ENCODE results near the gene TMEM222.

TMEM222 gene

GRCh38 chr1:27327964-27328363, 6.0 kb downstream of the TMEM222 start:
- ATAC-seq = no peak
- H3K27ac Mint-ChIP-seq = peak overlapping the region; percentile 23
- no peak overlapping the region for H3K4me3 Mint-ChIP-seq
- no peaks in the 10 kb centered on the region for H3K9me3 Mint-ChIP-seq
- H3K36me3 Mint-ChIP-seq = peaks cover 24% of the 10 kb centered on the region
- no peaks in the 10 kb centered on the region for H3K27me3 Mint-ChIP-seq
- H3K4me1 Mint-ChIP-seq = peaks cover 66% of the 10 kb centered on the region

- H3K4me1 Mint-ChIP-seq = peaks cover 44% of the 10 kb centered on the region
- peaks cover 36% of the 10 kb centered on the region for H3K36me3 Mint-ChIP-seq
- H3K27ac Mint-ChIP-seq = no peak overlapping the region
- no peak overlapping the region for H3K4me3 Mint-ChIP-seq
- H3K9me3 Mint-ChIP-seq = no peaks in the 10 kb centered on the region
- H3K27me3 Mint-ChIP-seq = no peaks in the 10 kb centered on the region
- ATAC-seq = no peak
Measured at GRCh38 chr1:27330786-27331185, 8.8 kb downstream of the TMEM222 start.

- peaks cover 41% of the 10 kb centered on the region for H3K36me3 Mint-ChIP-seq
Measured at GRCh38 chr1:27331426-27331825, 9.5 kb downstream of the TMEM222 start.

GRCh38 chr1:27331922-27332321, 10.0 kb downstream of the TMEM222 start:
- no peaks in the 10 kb centered on the region for H3K27me3 Mint-ChIP-seq
- H3K27ac Mint-ChIP-seq = peak overlapping the region; percentile 50
- H3K4me1 Mint-ChIP-seq = peaks cover 38% of the 10 kb centered on the region
- peaks cover 46% of the 10 kb centered on the region for H3K36me3 Mint-ChIP-seq
- H3K9me3 Mint-ChIP-seq = no peaks in the 10 kb centered on the region
- H3K4me3 Mint-ChIP-seq = no peak overlapping the region
- ATAC-seq = no peak

More at GRCh38 chr1:27331426-27331825, 9.5 kb downstream of the TMEM222 start:
- H3K27ac Mint-ChIP-seq = no peak overlapping the region
- peaks cover 38% of the 10 kb centered on the region for H3K4me1 Mint-ChIP-seq
- H3K4me3 Mint-ChIP-seq = no peak overlapping the region
- no peaks in the 10 kb centered on the region for H3K27me3 Mint-ChIP-seq
- no peaks in the 10 kb centered on the region for H3K9me3 Mint-ChIP-seq
- no peak for ATAC-seq

- H3K36me3 Mint-ChIP-seq = peaks cover 50% of the 10 kb centered on the region
- peak; percentile 72 for ATAC-seq
- H3K4me3 Mint-ChIP-seq = no peak overlapping the region
- no peaks in the 10 kb centered on the region for H3K9me3 Mint-ChIP-seq
- H3K4me1 Mint-ChIP-seq = peaks cover 38% of the 10 kb centered on the region
- H3K27ac Mint-ChIP-seq = peak overlapping the region; percentile 50
- no peaks in the 10 kb centered on the region for H3K27me3 Mint-ChIP-seq
Measured at GRCh38 chr1:27332536-27333281, 10.7 kb downstream of the TMEM222 start.

- H3K27me3 Mint-ChIP-seq = no peaks in the 10 kb centered on the region
- H3K36me3 Mint-ChIP-seq = peaks cover 55% of the 10 kb centered on the region
- ATAC-seq = no peak
- no peak overlapping the region for H3K4me3 Mint-ChIP-seq
- peak overlapping the region; percentile 50 for H3K27ac Mint-ChIP-seq
- peaks cover 29% of the 10 kb centered on the region for H3K4me1 Mint-ChIP-seq
- no peaks in the 10 kb centered on the region for H3K9me3 Mint-ChIP-seq
Measured at GRCh38 chr1:27333717-27334279, 11.8 kb downstream of the TMEM222 start.

GRCh38 chr1:27335506-27336422, 13.8 kb downstream of the TMEM222 start:
- Mint-ChIP-seq H3K36me3 (peaks cover 54% of the 10 kb centered on the region), H3K4me1 (peaks cover 38% of the 10 kb centered on the region), H3K27me3 (no peaks in the 10 kb centered on the region), H3K4me3 (no peak overlapping the region), H3K9me3 (no peaks in the 10 kb centered on the region), H3K27ac (no peak overlapping the region)
- ATAC-seq = no peak

GRCh38 chr1:27336756-27337155, 14.8 kb downstream of the TMEM222 start:
- H3K27ac Mint-ChIP-seq = no peak overlapping the region
- H3K36me3 Mint-ChIP-seq = peaks cover 51% of the 10 kb centered on the region
- no peaks in the 10 kb centered on the region for H3K27me3 Mint-ChIP-seq
- H3K9me3 Mint-ChIP-seq = no peaks in the 10 kb centered on the region
- ATAC-seq = no peak
- H3K4me1 Mint-ChIP-seq = peaks cover 46% of the 10 kb centered on the region
- no peak overlapping the region for H3K4me3 Mint-ChIP-seq

- H3K9me3 Mint-ChIP-seq = no peaks in the 10 kb centered on the region
- no peaks in the 10 kb centered on the region for H3K27me3 Mint-ChIP-seq
- H3K4me3 Mint-ChIP-seq = no peak overlapping the region
- peak overlapping the region; percentile 80 for H3K27ac Mint-ChIP-seq
- peaks cover 34% of the 10 kb centered on the region for H3K36me3 Mint-ChIP-seq
- peaks cover 50% of the 10 kb centered on the region for H3K4me1 Mint-ChIP-seq
- ATAC-seq = no peak
Measured at GRCh38 chr1:27338751-27339150, 16.8 kb downstream of the TMEM222 start.

GRCh38 chr1:27339213-27339612, 17.2 kb downstream of the TMEM222 start:
- Mint-ChIP-seq H3K9me3 (no peaks in the 10 kb centered on the region), H3K4me1 (peaks cover 55% of the 10 kb centered on the region), H3K27me3 (no peaks in the 10 kb centered on the region), H3K27ac (peak overlapping the region; percentile 80), H3K4me3 (no peak overlapping the region), H3K36me3 (peaks cover 29% of the 10 kb centered on the region)
- ATAC-seq = no peak

- H3K4me1 Mint-ChIP-seq = peaks cover 71% of the 10 kb centered on the region
- peak within 1 kb of the TSS; percentile 84 for H3K4me3 Mint-ChIP-seq
- H3K27ac Mint-ChIP-seq = peak within 1 kb of the TSS; percentile 80
- peaks cover 23% of the 10 kb centered on the region for H3K36me3 Mint-ChIP-seq
- peak; percentile 91 for ATAC-seq
- no peaks in the 10 kb centered on the region for H3K9me3 Mint-ChIP-seq
- H3K27me3 Mint-ChIP-seq = no peaks in the 10 kb centered on the region
Measured at GRCh38 chr1:27341525-27342252, 19.7 kb downstream of the TMEM222 start, which contains the start of gene SYTL1. SYTL1 (plus strand) TSS chr1:27342022; CDS start chr1:27345335, 3,313 bp downstream.

GRCh38 chr1:27342391-27342777, 20.4 kb downstream of the TMEM222 start:
- Mint-ChIP-seq H3K27me3 (no peaks in the 10 kb centered on the region), H3K36me3 (peaks cover 22% of the 10 kb centered on the region), H3K9me3 (no peaks in the 10 kb centered on the region), H3K27ac (peak overlapping the region; percentile 80), H3K4me3 (peak overlapping the region; percentile 84), H3K4me1 (peaks cover 76% of the 10 kb centered on the region)
- ATAC-seq = peak; percentile 56

- peak overlapping the region; percentile 80 for H3K27ac Mint-ChIP-seq
- H3K9me3 Mint-ChIP-seq = no peaks in the 10 kb centered on the region
- peak overlapping the region; percentile 84 for H3K4me3 Mint-ChIP-seq
- peaks cover 80% of the 10 kb centered on the region for H3K4me1 Mint-ChIP-seq
- no peaks in the 10 kb centered on the region for H3K27me3 Mint-ChIP-seq
- peak; percentile 68 for ATAC-seq
- peaks cover 26% of the 10 kb centered on the region for H3K36me3 Mint-ChIP-seq
Measured at GRCh38 chr1:27342778-27343638, 21.0 kb downstream of the TMEM222 start.

GRCh38 chr1:27343639-27344025, 21.7 kb downstream of the TMEM222 start:
- peaks cover 82% of the 10 kb centered on the region for H3K4me1 Mint-ChIP-seq
- H3K27me3 Mint-ChIP-seq = no peaks in the 10 kb centered on the region
- H3K4me3 Mint-ChIP-seq = peak overlapping the region; percentile 84
- H3K27ac Mint-ChIP-seq = peak overlapping the region; percentile 80
- no peaks in the 10 kb centered on the region for H3K9me3 Mint-ChIP-seq
- peaks cover 24% of the 10 kb centered on the region for H3K36me3 Mint-ChIP-seq
- ATAC-seq = no peak
